ENCODE results near the gene SAP30BP.

The SAP30BP gene

GRCh38 chr17:75742337-75742736 lies 75.2 kb downstream of the SAP30BP start:
- Histone ChIP-seq H3K9me2 (replicated peaks; ENCODE audit: control insufficient read depth, low read length) (no peaks in the 10 kb centered on the region), H3K4me1 (ENCODE audit: control insufficient read depth, low read length) (peaks cover 11% of the 10 kb centered on the region), H3K27ac (ENCODE audit: low read depth, low read length) (no peak overlapping the region), H3K79me2 (ENCODE audit: control insufficient read depth, low read length) (no peaks in the 10 kb centered on the region), H3F3A (ENCODE audit: control insufficient read depth, insufficient read depth) (no peaks in the 10 kb centered on the region), H3K27me3 (ENCODE audit: control insufficient read depth, low read length) (no peaks in the 10 kb centered on the region), H3K9me3 (ENCODE audit: control insufficient read depth, insufficient read depth, low read length) (no peaks in the 10 kb centered on the region), H4K20me1 (ENCODE audit: control insufficient read depth, insufficient read depth, low read depth, low read length) (no peaks in the 10 kb centered on the region), H3K4me3 (ENCODE audit: low read length) (no peak overlapping the region), H3K4me2 (ENCODE audit: low read length) (no peak overlapping the region), H3K36me3 (ENCODE audit: control insufficient read depth, low read length) (no peaks in the 10 kb centered on the region)
- TF ChIP-seq CTCF (IDR thresholded peaks at IDR 0.05; ENCODE audit: low read depth, low read length, poor library complexity, severe bottlenecking) (no peak), EZH2phosphoT487 (IDR thresholded peaks at IDR 0.05; ENCODE audit: borderline replicate concordance, low read length) (no peak)

- no peaks in the 10 kb centered on the region for H3K36me3 ChIP-seq (ENCODE audit: control insufficient read depth, low read length)
- H3K4me1 ChIP-seq (ENCODE audit: control insufficient read depth, low read length) = peaks cover 4% of the 10 kb centered on the region
- no peaks in the 10 kb centered on the region for H3K79me2 ChIP-seq (ENCODE audit: control insufficient read depth, low read length)
- no peak overlapping the region for H3K27ac ChIP-seq (ENCODE audit: low read depth, low read length)
- no peak overlapping the region for H3K4me3 ChIP-seq (ENCODE audit: low read length)
- TF ChIP-seq EZH2phosphoT487 (IDR thresholded peaks at IDR 0.05; ENCODE audit: borderline replicate concordance, low read length) = no peak
- no peak for TF ChIP-seq CTCF (IDR thresholded peaks at IDR 0.05; ENCODE audit: low read depth, low read length, poor library complexity, severe bottlenecking)
- no peaks in the 10 kb centered on the region for H4K20me1 ChIP-seq (ENCODE audit: control insufficient read depth, insufficient read depth, low read depth, low read length)
- no peaks in the 10 kb centered on the region for H3K9me3 ChIP-seq (ENCODE audit: control insufficient read depth, insufficient read depth, low read length)
- H3K9me2 ChIP-seq (replicated peaks; ENCODE audit: control insufficient read depth, low read length) = no peaks in the 10 kb centered on the region
- H3K27me3 ChIP-seq (ENCODE audit: control insufficient read depth, low read length) = no peaks in the 10 kb centered on the region
- H3K4me2 ChIP-seq (ENCODE audit: low read length) = no peak overlapping the region
- H3F3A ChIP-seq (ENCODE audit: control insufficient read depth, insufficient read depth) = no peaks in the 10 kb centered on the region
These were observed 76.6 kb downstream of the SAP30BP start for GRCh38 chr17:75743625-75744206.

DNA sequence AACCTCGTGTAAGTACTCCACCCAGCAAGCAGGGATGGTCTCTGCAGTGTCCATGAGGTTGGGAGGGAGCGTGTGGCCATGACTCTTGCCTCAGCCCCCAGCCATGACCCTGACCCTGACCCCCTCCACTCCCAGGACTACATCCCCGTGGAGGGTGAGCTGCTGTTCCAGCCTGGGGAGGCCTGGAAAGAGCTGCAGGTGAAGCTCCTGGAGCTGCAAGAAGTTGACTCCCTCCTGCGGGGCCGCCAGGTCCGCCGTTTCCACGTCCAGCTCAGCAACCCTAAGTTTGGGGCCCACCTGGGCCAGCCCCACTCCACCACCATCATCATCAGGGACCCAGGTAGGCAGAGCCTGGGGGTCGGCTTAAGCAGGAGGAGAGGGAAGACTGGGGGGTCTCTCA lies 81.6 kb downstream of the SAP30BP start:
- TF ChIP-seq EZH2phosphoT487 (IDR thresholded peaks at IDR 0.05; ENCODE audit: borderline replicate concordance, low read length) = no peak
- no peak for TF ChIP-seq CTCF (IDR thresholded peaks at IDR 0.05; ENCODE audit: low read depth, low read length, poor library complexity, severe bottlenecking)

More for the DNA sequence above, 81.6 kb downstream of the SAP30BP start:
- Histone ChIP-seq H3K9me2 (replicated peaks; ENCODE audit: control insufficient read depth, low read length) (no peaks in the 10 kb centered on the region), H3K4me1 (ENCODE audit: control insufficient read depth, low read length) (peaks cover 25% of the 10 kb centered on the region), H3F3A (ENCODE audit: control insufficient read depth, insufficient read depth) (peaks cover 4% of the 10 kb centered on the region), H3K4me3 (ENCODE audit: low read length) (no peak overlapping the region), H4K20me1 (ENCODE audit: control insufficient read depth, insufficient read depth, low read depth, low read length) (no peaks in the 10 kb centered on the region), H3K9me3 (ENCODE audit: control insufficient read depth, insufficient read depth, low read length) (no peaks in the 10 kb centered on the region), H3K4me2 (ENCODE audit: low read length) (peak overlapping the region; percentile 37; the same call in 1 of the 2 replicates), H3K36me3 (ENCODE audit: control insufficient read depth, low read length) (no peaks in the 10 kb centered on the region), H3K27me3 (ENCODE audit: control insufficient read depth, low read length) (no peaks in the 10 kb centered on the region), H3K27ac (ENCODE audit: low read depth, low read length) (no peak overlapping the region), H3K79me2 (ENCODE audit: control insufficient read depth, low read length) (no peaks in the 10 kb centered on the region)
